NCI-H510A (cell line): ENCODE results near the gene FITM1.

Experiments used
- DNase-seq: peaks from one replicate; lab custom pipeline; 2025; lab: John Stamatoyannopoulos, UW

Gene FITM1

DNA sequence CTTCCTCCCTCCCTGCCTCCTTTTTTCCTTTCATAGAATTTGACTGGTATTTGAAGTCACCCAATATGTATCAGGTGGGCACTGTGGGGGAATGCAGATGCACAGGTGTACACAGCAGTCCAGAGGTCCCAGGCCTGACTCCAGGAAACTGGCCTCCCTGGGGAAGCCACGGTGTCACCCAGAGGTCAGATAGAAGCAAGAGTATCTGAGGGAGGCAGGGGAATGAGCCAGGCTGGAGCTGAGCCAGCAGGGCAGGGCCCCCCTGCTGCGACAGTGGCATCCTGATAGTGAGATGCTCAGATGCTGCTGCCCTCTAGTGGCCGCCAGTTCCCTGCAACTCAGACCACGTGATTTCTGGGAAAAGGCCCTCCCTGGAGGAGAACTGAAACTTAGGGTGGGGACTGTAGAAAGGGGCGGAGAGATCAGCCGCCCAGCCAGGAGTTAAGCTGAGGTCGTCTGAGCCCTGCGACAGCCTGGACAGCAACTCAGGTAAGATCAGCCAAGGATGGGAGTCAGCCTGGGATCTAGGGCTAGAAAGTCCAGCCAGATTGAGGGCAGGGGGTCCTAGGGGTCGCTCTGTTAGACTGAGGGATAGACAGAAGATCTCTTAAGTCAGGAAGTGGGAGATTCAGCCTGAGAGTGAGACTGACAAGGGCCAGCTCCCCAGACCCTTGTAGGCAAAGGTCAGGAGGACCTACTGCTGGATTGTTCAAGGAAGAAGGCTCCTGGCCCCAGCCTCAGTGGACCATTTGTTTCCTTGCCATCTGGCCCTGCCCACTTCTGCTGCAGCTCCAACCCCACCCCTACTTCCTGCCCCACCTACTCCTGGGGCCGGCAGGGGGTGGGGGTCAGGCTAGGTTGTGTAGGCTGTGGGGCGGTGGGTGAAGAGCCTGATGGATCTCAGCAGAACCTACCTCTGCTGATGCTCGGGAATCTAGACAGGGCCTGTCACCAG lies 30.7 kb downstream of the FITM1 start, which contains the start of gene IRF9:
Gene IRF9, plus strand, starts transcription at position 416 of the 955 bp plus-strand sequence. CDS start 880 bp downstream, outside the sequence.
- DNase-seq = peak; percentile 85

DNA sequence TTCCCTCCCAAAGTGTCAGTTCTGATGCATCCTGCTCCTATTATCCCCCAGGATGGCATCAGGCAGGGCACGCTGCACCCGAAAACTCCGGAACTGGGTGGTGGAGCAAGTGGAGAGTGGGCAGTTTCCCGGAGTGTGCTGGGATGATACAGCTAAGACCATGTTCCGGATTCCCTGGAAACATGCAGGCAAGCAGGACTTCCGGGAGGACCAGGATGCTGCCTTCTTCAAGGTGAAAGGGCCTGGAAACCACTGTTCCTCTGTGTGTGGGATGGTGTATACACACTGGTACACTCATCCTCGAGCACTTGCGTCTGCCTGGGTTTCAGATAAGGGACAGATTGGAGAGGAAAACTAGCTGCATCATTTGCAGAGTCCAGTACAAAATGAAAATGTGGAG lies 31.6 kb downstream of the FITM1 start:
- no peak for DNase-seq

- DNase-seq = no peak
Observed at GRCh38 chr14:24164518-24164991, 34.1 kb downstream of the FITM1 start.

GRCh38 chr14:24165785-24166184 lies 35.3 kb downstream of the FITM1 start:
- no peak for DNase-seq

DNA sequence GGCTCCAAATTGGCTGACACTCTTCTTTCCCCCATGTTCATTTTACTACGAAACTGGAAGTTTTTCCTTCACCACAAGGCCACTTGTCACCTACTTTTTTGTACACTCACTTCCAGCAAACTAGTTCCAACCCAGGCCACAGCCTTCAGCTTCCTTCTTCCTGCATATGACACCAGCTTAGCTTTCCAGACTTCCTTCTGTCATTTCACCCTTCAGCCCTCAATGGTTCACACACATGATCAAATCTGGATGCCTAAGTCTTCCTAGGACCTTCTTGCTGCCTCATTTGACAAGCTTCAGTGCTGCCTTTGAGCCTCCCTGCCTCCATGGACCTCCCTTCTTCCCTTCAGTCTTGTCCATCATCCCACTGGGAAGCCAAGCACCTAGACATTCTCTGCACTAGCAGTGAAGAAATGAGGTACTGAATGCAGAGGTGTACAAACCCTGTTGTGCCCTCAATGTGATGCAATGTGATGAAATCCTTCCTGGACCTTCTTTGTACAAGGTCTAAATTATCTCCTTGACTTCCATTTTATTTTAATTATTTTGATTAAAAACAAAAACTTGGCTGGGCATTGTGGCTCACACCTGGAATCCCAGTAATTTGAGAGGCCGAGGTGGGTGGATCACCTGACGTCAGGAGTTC lies 37.1 kb downstream of the FITM1 start:
- DNase-seq = no peak

- peak; percentile 95 for DNase-seq
Observed at GRCh38 chr14:24171422-24172260, 41.2 kb downstream of the FITM1 start, which contains the start of gene REC8. REC8 (plus strand) TSS chr14:24172080; CDS start chr14:24172553, 473 bp downstream.

DNA sequence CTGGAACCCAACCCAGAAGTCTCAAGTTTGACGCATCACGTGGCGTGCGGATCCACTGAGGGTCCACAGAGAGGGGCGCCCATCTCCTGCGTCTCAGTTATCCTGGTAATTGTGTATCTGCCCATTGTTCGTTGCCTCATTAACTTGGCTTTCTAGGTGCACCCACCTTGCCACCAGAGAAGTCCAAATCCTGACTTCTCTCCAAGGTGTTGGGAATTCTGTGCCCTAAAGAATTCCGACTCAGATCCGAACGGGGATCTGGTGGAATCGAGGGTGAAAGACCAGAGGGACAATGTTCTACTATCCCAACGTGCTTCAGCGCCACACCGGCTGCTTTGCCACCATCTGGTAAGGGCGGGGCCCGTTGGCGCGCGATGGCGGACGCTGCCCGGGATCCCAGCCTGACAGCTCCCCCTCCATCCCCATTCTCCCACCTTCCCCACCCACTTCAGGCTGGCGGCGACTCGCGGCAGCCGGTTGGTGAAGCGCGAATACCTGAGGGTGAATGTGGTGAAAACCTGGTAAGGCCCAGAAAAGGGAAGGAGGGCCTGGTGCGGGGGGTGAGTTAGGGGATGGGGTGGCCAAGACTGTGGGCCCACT lies 41.9 kb downstream of the FITM1 start:
- DNase-seq = peak; percentile 3

GRCh38 chr14:24172871-24173281 lies 42.4 kb downstream of the FITM1 start:
- no peak for DNase-seq

- DNase-seq = no peak
Observed at GRCh38 chr14:24176599-24176998, 46.1 kb downstream of the FITM1 start.

DNA sequence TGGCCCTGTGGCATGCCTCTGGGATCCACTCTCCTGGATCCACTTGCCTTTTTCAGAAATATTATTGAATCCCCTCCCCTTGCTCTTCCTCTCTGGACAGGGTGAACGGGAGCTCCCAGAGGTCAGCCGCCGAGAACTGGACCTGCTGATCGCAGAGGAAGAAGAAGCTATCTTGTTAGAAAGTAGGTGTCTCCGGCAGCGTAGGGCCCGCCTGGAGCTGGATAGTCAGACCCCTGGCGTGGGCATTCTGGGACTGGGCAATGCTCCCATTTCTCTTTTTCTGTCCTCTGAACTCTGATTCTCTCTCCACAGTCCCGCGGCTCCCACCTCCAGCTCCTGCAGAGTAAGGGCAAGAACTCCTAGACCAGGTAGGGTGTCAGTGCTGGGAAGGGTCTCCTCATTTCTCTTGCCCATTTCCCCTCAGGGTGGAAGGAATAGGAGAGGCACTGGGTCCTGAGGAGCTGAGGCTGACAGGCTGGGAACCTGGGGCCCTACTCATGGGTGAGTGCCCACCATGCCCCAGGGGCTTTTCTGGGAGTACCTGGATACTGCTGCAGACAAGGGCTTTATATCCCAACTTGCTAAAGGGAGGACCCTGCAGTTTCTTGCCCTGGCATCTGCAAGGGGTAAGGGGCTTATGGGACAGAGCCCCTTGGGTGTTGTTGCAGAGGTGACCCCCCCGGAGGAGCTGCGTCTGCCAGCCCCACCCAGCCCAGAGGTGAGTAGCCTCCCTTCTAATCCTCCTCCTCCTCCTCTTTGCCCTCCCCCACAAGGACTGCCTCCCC lies 46.8 kb downstream of the FITM1 start:
- DNase-seq = no peak

DNA sequence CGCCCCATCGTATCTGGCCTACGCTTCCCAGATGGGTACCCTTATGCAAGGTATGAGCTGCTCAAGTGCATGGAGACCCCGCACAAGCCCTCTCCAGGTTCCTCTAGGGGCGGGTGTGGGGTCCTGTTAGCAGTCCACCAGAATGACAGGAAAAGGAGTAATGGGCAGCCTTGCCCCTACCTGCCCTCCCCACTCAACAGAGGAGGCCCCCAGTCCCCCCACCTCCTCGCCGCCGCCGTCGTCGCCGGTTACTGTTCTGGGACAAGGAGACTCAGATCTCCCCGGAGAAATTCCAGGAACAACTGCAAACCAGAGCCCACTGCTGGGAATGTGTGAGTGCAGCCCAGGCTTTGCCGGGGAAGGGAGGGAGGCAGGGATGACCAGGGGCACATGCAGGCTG lies 47.4 kb downstream of the FITM1 start:
- no peak for DNase-seq

DNA sequence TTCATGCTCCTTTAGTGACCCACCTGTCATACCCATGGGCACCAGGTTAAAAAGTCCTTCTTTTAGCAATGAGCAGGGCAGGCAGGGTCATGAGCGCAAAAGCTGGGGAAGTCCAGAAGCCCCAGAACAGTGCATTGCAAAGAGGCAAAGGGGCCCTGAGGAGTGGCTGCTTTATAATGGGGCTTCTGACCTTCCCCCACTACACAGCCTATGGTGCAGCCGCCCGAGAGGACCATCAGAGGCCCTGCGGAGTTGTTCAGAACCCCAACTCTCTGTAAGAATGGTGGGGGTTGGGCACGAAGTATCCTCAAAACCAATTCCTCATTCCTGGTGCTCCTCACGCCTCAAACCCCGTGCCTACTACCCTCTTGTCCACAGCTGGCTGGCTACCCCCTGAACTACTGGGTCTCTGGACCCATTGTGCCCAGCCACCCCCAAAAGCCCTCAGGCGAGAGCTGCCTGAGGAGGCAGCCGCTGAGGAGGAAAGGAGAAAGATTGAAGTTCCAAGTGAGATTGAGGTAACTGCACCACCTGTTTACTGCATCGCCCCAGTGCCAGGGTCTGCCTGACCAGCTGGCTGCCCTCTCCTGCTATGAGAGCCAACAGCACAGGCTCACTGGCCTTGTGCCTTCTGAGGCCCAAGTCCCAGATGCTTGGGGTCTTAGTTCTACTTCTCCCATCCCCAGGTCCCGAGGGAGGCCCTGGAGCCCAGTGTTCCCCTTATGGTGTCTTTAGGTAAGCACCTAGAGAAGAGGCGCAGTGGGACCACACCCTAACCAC lies 48.1 kb downstream of the FITM1 start:
- DNase-seq = no peak

DNA sequence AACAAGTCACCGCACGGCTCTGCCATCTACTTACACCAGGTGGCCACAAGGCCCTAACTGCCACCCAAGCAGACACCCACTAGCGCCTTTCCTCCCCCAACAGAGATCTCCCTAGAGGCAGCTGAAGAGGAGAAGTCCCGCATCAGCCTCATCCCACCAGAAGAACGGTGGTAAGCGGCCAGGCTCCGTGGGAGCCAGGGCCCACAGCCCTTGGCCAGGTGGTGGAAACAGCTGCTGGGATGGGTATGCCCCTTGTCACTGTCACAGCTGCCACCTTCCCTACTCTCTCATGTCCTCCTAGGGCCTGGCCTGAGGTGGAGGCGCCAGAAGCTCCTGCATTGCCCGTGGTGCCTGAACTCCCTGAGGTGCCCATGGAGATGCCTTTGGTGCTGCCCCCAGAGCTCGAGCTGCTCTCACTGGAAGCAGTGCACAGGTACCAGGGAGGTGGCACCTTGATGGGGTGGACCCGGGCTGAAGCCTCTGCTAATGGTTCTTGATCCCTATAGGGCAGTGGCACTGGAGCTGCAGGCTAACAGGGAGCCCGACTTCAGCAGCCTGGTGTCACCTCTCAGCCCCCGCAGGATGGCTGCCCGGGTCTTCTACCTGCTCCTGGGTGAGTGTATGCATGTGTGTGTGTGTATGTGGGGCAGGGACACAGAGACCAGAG lies 49.0 kb downstream of the FITM1 start:
- no peak for DNase-seq

GRCh38 chr14:24179961-24180796 lies 49.7 kb downstream of the FITM1 start:
- DNase-seq = no peak

DNA sequence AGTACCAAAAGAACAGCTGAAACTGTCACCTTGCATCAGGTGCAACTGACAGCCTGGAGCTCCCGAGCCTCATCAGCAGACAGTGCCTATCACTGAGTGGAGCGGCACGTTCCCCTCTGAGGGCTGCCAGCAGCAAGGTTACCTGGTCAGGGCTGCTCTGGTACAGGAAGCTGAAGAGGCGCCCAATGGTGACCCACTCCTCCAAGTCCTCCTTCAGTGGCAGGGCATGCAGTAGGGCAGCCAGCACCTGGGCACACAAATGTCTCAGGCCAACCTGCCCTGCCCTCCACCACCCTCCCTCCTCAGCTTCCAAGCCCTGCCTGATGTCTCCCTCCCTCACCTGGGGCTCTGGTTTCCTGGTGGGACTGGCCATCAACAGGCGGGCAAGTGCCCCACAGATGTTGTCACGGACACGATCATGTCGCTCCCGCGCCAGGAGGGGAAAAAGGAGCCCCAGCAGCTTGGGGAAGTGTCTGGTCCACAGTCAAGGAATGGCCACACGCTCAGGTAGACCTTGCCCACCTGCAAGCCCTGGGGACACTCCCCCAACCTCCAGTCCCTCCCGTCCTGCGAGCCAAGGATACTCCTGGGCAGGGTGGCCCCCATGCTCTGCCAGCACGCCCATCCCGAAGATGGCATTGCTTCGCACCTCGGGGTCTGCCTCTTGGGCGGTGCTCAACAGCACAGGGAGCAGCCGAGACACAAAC lies 51.1 kb downstream of the FITM1 start:
- DNase-seq = no peak
